ENCODE results near the gene TBC1D3. TPM values are rescaled to one million over a fixed set of nuclear protein-coding genes. Genes with fewer than 3 reads are reported as not detected.
"Not testable (repeated sequence)": the region's sequence is repeated elsewhere in the genome, so short reads cannot be mapped to it uniquely, and the experiment has no call there.

The TBC1D3 gene
- not detected for total RNA-seq

- ATAC-seq; H3K9me3 Mint-ChIP-seq (ENCODE audit: insufficient read depth); H3K4me1 Mint-ChIP-seq (ENCODE audit: low read depth); H3K36me3 Mint-ChIP-seq (ENCODE audit: low read depth); CTCF ChIA-PET; H3K27ac Mint-ChIP-seq; H3K4me3 Mint-ChIP-seq; DNase-seq; H3K27me3 Mint-ChIP-seq (ENCODE audit: low read depth); POLR2A ChIA-PET: not testable (repeated sequence)
Observed at GRCh38 chr17:38192455-38192854, at the start of gene TBC1D3. TSS of gene TBC1D3 (minus strand) at chr17:38192555. CDS start at chr17:38191029, 1,526 bp downstream.

DNA sequence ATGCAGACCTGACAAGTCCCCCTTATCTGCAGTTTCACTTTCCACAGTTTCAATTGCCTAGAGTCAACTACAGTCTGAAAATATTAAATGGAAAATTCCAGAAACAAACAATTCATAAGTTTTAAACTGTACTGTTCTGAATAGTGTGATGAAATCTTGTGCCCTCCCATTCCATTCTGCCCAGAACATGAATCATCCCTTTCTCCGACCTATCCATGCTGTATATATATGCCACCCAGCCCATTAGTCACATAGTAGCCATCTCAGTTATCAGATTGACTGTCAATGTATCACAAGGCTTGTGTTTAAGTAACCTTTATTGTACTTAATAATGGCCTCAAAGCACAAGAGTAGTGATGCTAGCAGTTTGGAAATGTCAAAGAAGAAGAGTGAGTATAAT lies 40.4 kb upstream of the TBC1D3 start:
- H3K36me3 Mint-ChIP-seq (ENCODE audit: low read depth); DNase-seq; POLR2A ChIA-PET; H3K4me3 Mint-ChIP-seq; H3K4me1 Mint-ChIP-seq (ENCODE audit: low read depth); H3K9me3 Mint-ChIP-seq (ENCODE audit: insufficient read depth); ATAC-seq; H3K27me3 Mint-ChIP-seq (ENCODE audit: low read depth); H3K27ac Mint-ChIP-seq; CTCF ChIA-PET: not testable (repeated sequence)

DNA sequence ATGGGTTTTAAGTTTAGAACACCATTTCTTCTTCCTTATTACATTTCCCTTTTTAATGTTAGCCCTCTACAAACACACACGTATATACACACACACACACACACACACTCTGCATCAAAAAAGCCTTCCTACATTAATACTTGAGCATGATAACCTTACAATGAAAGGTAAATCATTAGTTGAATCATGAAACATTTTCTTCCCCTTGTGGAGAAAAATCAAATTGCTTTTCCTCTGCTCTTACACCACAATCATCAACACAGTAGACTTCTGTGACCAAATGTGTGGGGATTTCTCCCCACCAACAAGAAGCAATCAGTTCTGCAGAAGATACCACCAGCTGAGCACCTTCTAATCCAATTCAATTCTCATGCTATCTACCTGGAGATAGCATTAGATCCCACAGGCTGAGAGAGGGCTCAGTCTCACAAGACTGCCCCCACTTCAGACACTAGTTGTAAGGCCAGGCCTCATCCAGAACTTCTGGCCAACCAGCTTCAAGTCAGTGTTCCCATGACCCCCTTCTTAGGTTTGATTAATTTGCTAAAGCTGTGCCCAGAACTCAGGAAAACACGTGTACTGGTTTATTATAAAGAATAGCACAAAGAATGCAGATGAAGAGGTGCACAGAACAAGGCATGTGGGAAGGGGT lies 33.6 kb upstream of the TBC1D3 start:
- H3K36me3 Mint-ChIP-seq (ENCODE audit: low read depth); H3K9me3 Mint-ChIP-seq (ENCODE audit: insufficient read depth); CTCF ChIA-PET; DNase-seq; H3K4me3 Mint-ChIP-seq; H3K4me1 Mint-ChIP-seq (ENCODE audit: low read depth); H3K27ac Mint-ChIP-seq; H3K27me3 Mint-ChIP-seq (ENCODE audit: low read depth); POLR2A ChIA-PET; ATAC-seq: not testable (repeated sequence)

DNA sequence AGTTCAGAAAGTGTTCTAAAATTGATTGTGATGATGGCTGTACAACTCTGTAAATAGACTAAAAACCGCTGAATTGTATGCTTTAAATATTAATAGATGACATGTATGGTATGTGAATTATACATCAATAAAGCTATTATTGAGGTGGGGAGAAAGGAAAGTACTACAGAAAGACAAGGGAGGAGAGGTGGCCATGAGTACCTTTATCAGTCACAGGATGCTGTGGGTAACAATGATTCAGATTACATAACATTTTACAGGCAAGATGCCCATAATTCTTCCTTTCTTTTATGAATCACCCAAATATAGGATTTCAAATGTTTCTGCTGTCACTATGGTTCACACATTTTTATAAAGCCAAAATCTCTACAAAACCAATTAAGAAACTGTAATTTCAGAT lies 28.5 kb upstream of the TBC1D3 start:
- H3K27me3 Mint-ChIP-seq (ENCODE audit: low read depth); H3K36me3 Mint-ChIP-seq (ENCODE audit: low read depth); H3K4me1 Mint-ChIP-seq (ENCODE audit: low read depth); H3K9me3 Mint-ChIP-seq (ENCODE audit: insufficient read depth); DNase-seq; CTCF ChIA-PET; H3K4me3 Mint-ChIP-seq; POLR2A ChIA-PET; H3K27ac Mint-ChIP-seq; ATAC-seq: not testable (repeated sequence)

DNA sequence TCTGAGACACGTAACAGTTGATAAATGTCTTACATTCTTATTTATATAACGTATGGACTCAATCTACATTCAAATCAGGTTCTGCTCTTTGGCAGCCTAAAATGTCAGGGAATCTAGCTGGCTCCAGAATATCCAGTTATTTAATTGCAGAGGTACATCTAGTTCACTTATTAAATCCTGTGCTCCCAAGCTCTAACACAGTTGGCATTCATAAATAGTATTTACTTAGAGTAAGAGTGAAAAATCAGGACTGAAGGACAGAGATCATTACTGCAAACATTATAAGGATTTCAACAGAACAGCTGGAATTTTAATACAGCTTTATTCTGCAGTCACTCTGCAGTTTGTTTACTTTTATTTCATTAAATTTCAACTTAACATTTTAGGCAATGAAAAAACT lies 7.9 kb upstream of the TBC1D3 start:
- H3K36me3 Mint-ChIP-seq (ENCODE audit: low read depth); POLR2A ChIA-PET; ATAC-seq; H3K9me3 Mint-ChIP-seq (ENCODE audit: insufficient read depth); CTCF ChIA-PET; H3K4me1 Mint-ChIP-seq (ENCODE audit: low read depth); H3K27me3 Mint-ChIP-seq (ENCODE audit: low read depth); H3K4me3 Mint-ChIP-seq; DNase-seq; H3K27ac Mint-ChIP-seq: not testable (repeated sequence)

GRCh38 chr17:38134860-38135259 lies 57.5 kb downstream of the TBC1D3 start:
- CTCF ChIA-PET; ATAC-seq; H3K9me3 Mint-ChIP-seq (ENCODE audit: insufficient read depth); POLR2A ChIA-PET; H3K4me1 Mint-ChIP-seq (ENCODE audit: low read depth); H3K27me3 Mint-ChIP-seq (ENCODE audit: low read depth); H3K4me3 Mint-ChIP-seq; H3K27ac Mint-ChIP-seq; H3K36me3 Mint-ChIP-seq (ENCODE audit: low read depth): not testable (repeated sequence)
- DNase-seq = peak; percentile 7

Other genes starting within 250 kb of the TBC1D3 start
- gene TBC1D3L, start 203.5 kb downstream of the TBC1D3 start, total RNA-seq = 10 to 100 TPM; 16.7 to 17.1 TPM
- gene TBC1D3D, start 188.6 kb downstream of the TBC1D3 start, total RNA-seq = 1 to 10 TPM in 1 of 2 experiments, under 1 TPM in 1; 0.23 to 1.1 TPM
- gene TBC1D3C, start 123.9 kb downstream of the TBC1D3 start, total RNA-seq = under 1 TPM in 1 of 2 experiments, not detected in 1; 0.21 TPM
- not detected for gene TBC1D3E, start 64.6 kb downstream of the TBC1D3 start, total RNA-seq
- 10 to 100 TPM; 25.8 to 26.3 TPM for gene MRPL45, start 104.6 kb upstream of the TBC1D3 start, total RNA-seq
- under 1 TPM in 1 of 2 experiments, not detected in 1; 0.08 TPM for gene GPR179, start 151.4 kb upstream of the TBC1D3 start, total RNA-seq
- 10 to 100 TPM; 13.0 to 15.3 TPM for gene SOCS7, start 159.3 kb upstream of the TBC1D3 start, total RNA-seq
- under 1 TPM; 0.24 to 0.47 TPM for gene ARHGAP23, start 235.9 kb upstream of the TBC1D3 start, total RNA-seq